H1 (cell line): Measurements from ENCODE around the gene ZBTB25. TPM values are rescaled to one million over a fixed set of nuclear protein-coding genes. Genes with fewer than 3 reads are reported as not detected.

Experiments
- CHD7 ChIP-seq: fragments of 300-600 bp; sonication (generic); IDR thresholded peaks from 2 replicates; pipeline ENCODE4 v1.7.1; 2012; ENCODE audit warnings: low read length, moderate library complexity, mild to moderate bottlenecking, inconsistent platforms; ENCODE audit not compliant: insufficient replicate concordance
- RNF2 ChIP-seq: fragments of 200-900, 300-1000 bp; sonication (generic); IDR thresholded peaks from 2 replicates; pipeline ENCODE4 v1.7.1; 2016; ENCODE audit warnings: borderline replicate concordance, low read depth, mild to moderate bottlenecking, antibody characterized with exemption, low read length; ENCODE audit not compliant: poor library complexity, severe bottlenecking; ENCODE audit errors: missing control alignments
- polyA plus RNA-seq, 7 experiments: library from polyadenylated mRNA; depleted of rRNA in 3 of 7; stranded (reverse) in 5 of 7; unstranded in 2 of 7; fragments of >200 nt in 5 of 7; fragments of 200-250 nt in 2 of 7; gene quantifications; 1 replicate in 5 of 7; 2 replicates in 1 of 7; 4 replicates in 1 of 7; pipeline versions ENCODE4 v1.2.1 to v1.2.3, GENCODE V29; 2011 to 2013; ENCODE audit warnings: missing spikeins in 2 of 7, mixed read lengths in 2 of 7
- total RNA-seq: library from RNA; stranded (reverse); fragmentation: NEBNext Ultra II Directional; extraction: Animal tissue kit (Norgen Biotek cat#: 25700); gene quantifications from 2 replicates; pipeline ENCODE4 v1.2.1, GENCODE V29; 2021

Gene ZBTB25
- total and polyA plus RNA-seq, 2 of the 8 experiments (the other 6 are each of a cell fraction or from before 2014, with no cell fraction given): 5.4 to 11.4 TPM

GRCh38 chr14:64475585-64476273, 27.9 kb downstream of the ZBTB25 start (continued):
- no peak for TF ChIP-seq CHD7
- no peak for TF ChIP-seq RNF2
